Measurements from ENCODE around the gene NPAT.

DNA sequence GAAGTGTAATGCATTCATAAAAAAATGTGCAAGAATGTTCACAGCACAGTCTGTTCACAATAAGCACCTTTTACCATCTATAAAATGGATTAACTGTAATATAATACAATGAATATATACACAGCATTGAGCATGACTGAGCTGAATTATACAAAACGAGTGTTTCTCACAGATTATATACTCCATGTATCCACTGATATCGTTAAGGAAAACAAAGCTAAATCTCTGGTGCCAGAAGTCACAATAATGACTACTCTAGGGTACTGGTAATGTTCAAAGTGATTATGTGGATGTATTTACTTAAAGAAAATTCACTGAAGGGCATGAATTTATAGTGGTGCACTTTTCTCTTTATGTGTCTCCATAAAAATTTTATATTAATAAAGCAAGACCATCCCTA is 67.8 kb downstream of the NPAT start:
- TF ChIP-seq CCAR2 (IDR thresholded peaks at IDR 0.05; ENCODE audit: low read depth, low read length) = no peak
- TF ChIP-seq, protein P1, sequence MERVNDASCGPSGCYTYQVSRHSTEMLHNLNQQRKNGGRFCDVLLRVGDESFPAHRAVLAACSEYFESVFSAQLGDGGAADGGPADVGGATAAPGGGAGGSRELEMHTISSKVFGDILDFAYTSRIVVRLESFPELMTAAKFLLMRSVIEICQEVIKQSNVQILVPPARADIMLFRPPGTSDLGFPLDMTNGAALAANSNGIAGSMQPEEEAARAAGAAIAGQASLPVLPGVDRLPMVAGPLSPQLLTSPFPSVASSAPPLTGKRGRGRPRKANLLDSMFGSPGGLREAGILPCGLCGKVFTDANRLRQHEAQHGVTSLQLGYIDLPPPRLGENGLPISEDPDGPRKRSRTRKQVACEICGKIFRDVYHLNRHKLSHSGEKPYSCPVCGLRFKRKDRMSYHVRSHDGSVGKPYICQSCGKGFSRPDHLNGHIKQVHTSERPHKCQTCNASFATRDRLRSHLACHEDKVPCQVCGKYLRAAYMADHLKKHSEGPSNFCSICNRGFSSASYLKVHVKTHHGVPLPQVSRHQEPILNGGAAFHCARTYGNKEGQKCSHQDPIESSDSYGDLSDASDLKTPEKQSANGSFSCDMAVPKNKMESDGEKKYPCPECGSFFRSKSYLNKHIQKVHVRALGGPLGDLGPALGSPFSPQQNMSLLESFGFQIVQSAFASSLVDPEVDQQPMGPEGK (CRISPR knock-in tag; IDR thresholded peaks at IDR 0.05; ENCODE audit: borderline replicate concordance) = no peak
- TF ChIP-seq ZNF551 (CRISPR knock-in tag; IDR thresholded peaks at IDR 0.05) = no peak
- TF ChIP-seq, protein P2, sequence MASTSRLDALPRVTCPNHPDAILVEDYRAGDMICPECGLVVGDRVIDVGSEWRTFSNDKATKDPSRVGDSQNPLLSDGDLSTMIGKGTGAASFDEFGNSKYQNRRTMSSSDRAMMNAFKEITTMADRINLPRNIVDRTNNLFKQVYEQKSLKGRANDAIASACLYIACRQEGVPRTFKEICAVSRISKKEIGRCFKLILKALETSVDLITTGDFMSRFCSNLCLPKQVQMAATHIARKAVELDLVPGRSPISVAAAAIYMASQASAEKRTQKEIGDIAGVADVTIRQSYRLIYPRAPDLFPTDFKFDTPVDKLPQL (IDR thresholded peaks at IDR 0.05; ENCODE audit: extremely low read depth, insufficient read length) = no peak
- no peak for TF ChIP-seq RBFOX2 (IDR thresholded peaks at IDR 0.05; ENCODE audit: low read depth, low read length)
- TF ChIP-seq, protein P3, sequence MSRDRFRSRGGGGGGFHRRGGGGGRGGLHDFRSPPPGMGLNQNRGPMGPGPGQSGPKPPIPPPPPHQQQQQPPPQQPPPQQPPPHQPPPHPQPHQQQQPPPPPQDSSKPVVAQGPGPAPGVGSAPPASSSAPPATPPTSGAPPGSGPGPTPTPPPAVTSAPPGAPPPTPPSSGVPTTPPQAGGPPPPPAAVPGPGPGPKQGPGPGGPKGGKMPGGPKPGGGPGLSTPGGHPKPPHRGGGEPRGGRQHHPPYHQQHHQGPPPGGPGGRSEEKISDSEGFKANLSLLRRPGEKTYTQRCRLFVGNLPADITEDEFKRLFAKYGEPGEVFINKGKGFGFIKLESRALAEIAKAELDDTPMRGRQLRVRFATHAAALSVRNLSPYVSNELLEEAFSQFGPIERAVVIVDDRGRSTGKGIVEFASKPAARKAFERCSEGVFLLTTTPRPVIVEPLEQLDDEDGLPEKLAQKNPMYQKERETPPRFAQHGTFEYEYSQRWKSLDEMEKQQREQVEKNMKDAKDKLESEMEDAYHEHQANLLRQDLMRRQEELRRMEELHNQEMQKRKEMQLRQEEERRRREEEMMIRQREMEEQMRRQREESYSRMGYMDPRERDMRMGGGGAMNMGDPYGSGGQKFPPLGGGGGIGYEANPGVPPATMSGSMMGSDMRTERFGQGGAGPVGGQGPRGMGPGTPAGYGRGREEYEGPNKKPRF (IDR thresholded peaks at IDR 0.05; ENCODE audit: low read depth, low read length) = no peak
- TF ChIP-seq FOXM1 (IDR thresholded peaks at IDR 0.05; ENCODE audit: low read depth) = no peak
- no peak for TF ChIP-seq FOXM1 (CRISPR knock-in tag; IDR thresholded peaks at IDR 0.05; ENCODE audit: low read depth)
- TF ChIP-seq, protein P4, sequence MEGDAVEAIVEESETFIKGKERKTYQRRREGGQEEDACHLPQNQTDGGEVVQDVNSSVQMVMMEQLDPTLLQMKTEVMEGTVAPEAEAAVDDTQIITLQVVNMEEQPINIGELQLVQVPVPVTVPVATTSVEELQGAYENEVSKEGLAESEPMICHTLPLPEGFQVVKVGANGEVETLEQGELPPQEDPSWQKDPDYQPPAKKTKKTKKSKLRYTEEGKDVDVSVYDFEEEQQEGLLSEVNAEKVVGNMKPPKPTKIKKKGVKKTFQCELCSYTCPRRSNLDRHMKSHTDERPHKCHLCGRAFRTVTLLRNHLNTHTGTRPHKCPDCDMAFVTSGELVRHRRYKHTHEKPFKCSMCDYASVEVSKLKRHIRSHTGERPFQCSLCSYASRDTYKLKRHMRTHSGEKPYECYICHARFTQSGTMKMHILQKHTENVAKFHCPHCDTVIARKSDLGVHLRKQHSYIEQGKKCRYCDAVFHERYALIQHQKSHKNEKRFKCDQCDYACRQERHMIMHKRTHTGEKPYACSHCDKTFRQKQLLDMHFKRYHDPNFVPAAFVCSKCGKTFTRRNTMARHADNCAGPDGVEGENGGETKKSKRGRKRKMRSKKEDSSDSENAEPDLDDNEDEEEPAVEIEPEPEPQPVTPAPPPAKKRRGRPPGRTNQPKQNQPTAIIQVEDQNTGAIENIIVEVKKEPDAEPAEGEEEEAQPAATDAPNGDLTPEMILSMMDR (IDR thresholded peaks at IDR 0.05 in 2 of 3, conservative IDR thresholded peaks at IDR 0.05 in 1 of 3; ENCODE audit: insufficient read depth in 2 of 3, low read depth in 1 of 3, low read length in 3 of 3) = no peak
- TF ChIP-seq CHD2 (IDR thresholded peaks at IDR 0.05; ENCODE audit: low read depth, low read length) = no peak
- no peak for TF ChIP-seq CHD4 (IDR thresholded peaks at IDR 0.05; ENCODE audit: insufficient read depth, insufficient replicate concordance, low read depth, low read length, poor library complexity, severe bottlenecking)

Measured in K562 (cell line).